Activated gamma-delta T cell treated with Interleukin-2 at 50 U/mL for 16 hours (primary cell): ENCODE results near the gene SDC1.

Experiments
- DNase-seq: peaks from one replicate; pipeline ENCODE4 v3.0.0-alpha.2; 2020

SDC1 gene

GRCh38 chr2:20226152-20226545, 1.2 kb upstream of the SDC1 start:
- DNase-seq: no peak

GRCh38 chr2:20225294-20226151, 593 bp upstream of the SDC1 start:
- no peak for DNase-seq

- DNase-seq: no peak
Measured at GRCh38 chr2:20224164-20224715, 690 bp downstream of the SDC1 start.

- DNase-seq: no peak
Measured at GRCh38 chr2:20223407-20224163, 1.3 kb downstream of the SDC1 start.

- DNase-seq: no peak
Measured at GRCh38 chr2:20222769-20223406, 2.0 kb downstream of the SDC1 start.

- DNase-seq: no peak
Measured at GRCh38 chr2:20222014-20222768, 2.7 kb downstream of the SDC1 start.

GRCh38 chr2:20221555-20221973, 3.4 kb downstream of the SDC1 start:
- no peak for DNase-seq

GRCh38 chr2:20220806-20221554, 4.0 kb downstream of the SDC1 start:
- DNase-seq: no peak

GRCh38 chr2:20219763-20220380, 5.1 kb downstream of the SDC1 start:
- DNase-seq: no peak

GRCh38 chr2:20218331-20219320, 6.3 kb downstream of the SDC1 start:
- no peak for DNase-seq

- no peak for DNase-seq
Measured at GRCh38 chr2:20217041-20217970, 7.6 kb downstream of the SDC1 start.

- DNase-seq: no peak
Measured at GRCh38 chr2:20216130-20217025, 8.6 kb downstream of the SDC1 start.

GRCh38 chr2:20215183-20216040, 9.5 kb downstream of the SDC1 start:
- no peak for DNase-seq

GRCh38 chr2:20214566-20215182, 10.3 kb downstream of the SDC1 start:
- DNase-seq: no peak

- no peak for DNase-seq
Measured at GRCh38 chr2:20213651-20214565, 11.0 kb downstream of the SDC1 start.
